Activated CD4-positive, alpha-beta T cell treated with anti-CD3 and anti-CD28 coated beads for 4 hours (primary cell): ENCODE data around the gene OR2A7.
"Not testable (repeated sequence)": the region's sequence is repeated elsewhere in the genome, so short reads cannot be mapped to it uniquely, and the experiment has no call there.

Experiments
- DNase-seq, 2 donors: peaks; one replicate each; pipeline ENCODE4 v3.0.0-alpha.2; 2020

Gene OR2A7

GRCh38 chr7:144264692-144265091 is at the start of gene OR2A7:
TSS of gene OR2A7 (minus strand) at chr7:144264792. CDS start at chr7:144259628, 5,164 bp downstream.
- DNase-seq: not testable (repeated sequence)

GRCh38 chr7:144311872-144312469 is 47.4 kb upstream of the OR2A7 start, which contains the start of gene OR2A1:
TSS of gene OR2A1 (plus strand) at chr7:144312419. CDS start at chr7:144318125, 5,706 bp downstream.
- DNase-seq: not testable (repeated sequence)

- DNase-seq: not testable (repeated sequence)
Observed at GRCh38 chr7:144311218-144311617, 46.6 kb upstream of the OR2A7 start.

GRCh38 chr7:144309702-144310101 is 45.1 kb upstream of the OR2A7 start:
- not testable (repeated sequence) for DNase-seq

GRCh38 chr7:144305156-144305555 is 40.6 kb upstream of the OR2A7 start:
- not testable (repeated sequence) for DNase-seq

GRCh38 chr7:144303607-144304006 is 39.0 kb upstream of the OR2A7 start:
- DNase-seq: not testable (repeated sequence)

GRCh38 chr7:144302578-144303303 is 38.1 kb upstream of the OR2A7 start:
- DNase-seq: not testable (repeated sequence)

- not testable (repeated sequence) for DNase-seq
Observed at GRCh38 chr7:144293794-144294499, 29.4 kb upstream of the OR2A7 start.

GRCh38 chr7:144292384-144293161 is 28.0 kb upstream of the OR2A7 start:
- not testable (repeated sequence) for DNase-seq

GRCh38 chr7:144291607-144292006 is 27.0 kb upstream of the OR2A7 start:
- not testable (repeated sequence) for DNase-seq

- not testable (repeated sequence) for DNase-seq
Observed at GRCh38 chr7:144287171-144287784, 22.7 kb upstream of the OR2A7 start.

GRCh38 chr7:144283716-144284115 is 19.1 kb upstream of the OR2A7 start:
- not testable (repeated sequence) for DNase-seq

- not testable (repeated sequence) for DNase-seq
Observed at GRCh38 chr7:144282490-144282889, 17.9 kb upstream of the OR2A7 start.

GRCh38 chr7:144281981-144282380 is 17.4 kb upstream of the OR2A7 start:
- not testable (repeated sequence) for DNase-seq

GRCh38 chr7:144280010-144280409 is 15.4 kb upstream of the OR2A7 start:
- not testable (repeated sequence) for DNase-seq

GRCh38 chr7:144275281-144275680 is 10.7 kb upstream of the OR2A7 start:
- not testable (repeated sequence) for DNase-seq

- not testable (repeated sequence) for DNase-seq
Observed at GRCh38 chr7:144269188-144269587, 4.6 kb upstream of the OR2A7 start, which contains the start of gene CTAGE8. TSS of gene CTAGE8 (minus strand) at chr7:144269288. CDS start at chr7:144269250, 38 bp downstream.

GRCh38 chr7:144262128-144262527 is 2.5 kb downstream of the OR2A7 start:
- not testable (repeated sequence) for DNase-seq

GRCh38 chr7:144259067-144259466 is 5.5 kb downstream of the OR2A7 start:
- DNase-seq: not testable (repeated sequence)

GRCh38 chr7:144256112-144256511 is 8.5 kb downstream of the OR2A7 start:
- no peak for DNase-seq

- no peak for DNase-seq
Observed at GRCh38 chr7:144255471-144255897, 9.1 kb downstream of the OR2A7 start.

GRCh38 chr7:144252307-144252706 is 12.3 kb downstream of the OR2A7 start:
- not testable (repeated sequence) for DNase-seq
